GM19023 (cell line): ENCODE measurements around the gene IFNG.
A peak's percentile ranks its signal among the peaks of the same experiment; 100 is the strongest.

Source experiments
- ATAC-seq: cut with Tn5 transposase; IDR thresholded peaks from one replicate; pipeline ENCODE4 v1.9.1; 2021; ENCODE audit warnings: mild to moderate bottlenecking, moderate library complexity; ENCODE audit not compliant: unreplicated experiment

Gene IFNG

DNA sequence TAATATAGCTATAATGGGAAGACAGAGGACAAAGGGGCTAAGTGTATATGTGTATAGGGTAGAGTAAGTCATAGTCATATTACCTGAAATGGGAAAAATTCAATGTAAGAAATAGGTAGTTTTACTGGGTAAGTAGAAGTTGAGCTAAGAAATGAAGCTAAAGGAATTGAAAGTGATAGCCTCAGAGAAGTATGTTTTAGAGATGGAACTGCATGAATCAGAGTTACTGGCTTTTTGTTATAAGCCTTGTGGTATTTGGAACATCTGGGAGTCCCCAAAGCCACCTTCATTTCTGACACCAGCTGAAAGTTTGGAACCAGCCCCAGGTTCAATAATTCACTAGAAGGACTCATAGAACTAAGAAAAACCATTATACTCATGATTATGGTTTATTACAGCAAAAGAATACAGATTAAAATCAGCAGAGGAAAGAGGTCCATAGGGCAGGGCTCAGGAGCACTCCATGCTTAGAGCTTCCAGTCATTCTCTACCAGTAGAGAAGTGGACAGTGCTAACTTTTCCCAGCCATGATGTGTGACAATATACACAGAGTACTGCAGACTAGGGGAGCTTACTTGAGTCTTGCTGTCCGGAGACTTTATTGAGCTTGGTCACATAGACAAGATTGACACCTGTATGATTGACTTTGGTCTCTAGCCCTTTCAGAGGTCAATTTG, 9.8 kb upstream of the IFNG start:
- ATAC-seq, result no peak

DNA sequence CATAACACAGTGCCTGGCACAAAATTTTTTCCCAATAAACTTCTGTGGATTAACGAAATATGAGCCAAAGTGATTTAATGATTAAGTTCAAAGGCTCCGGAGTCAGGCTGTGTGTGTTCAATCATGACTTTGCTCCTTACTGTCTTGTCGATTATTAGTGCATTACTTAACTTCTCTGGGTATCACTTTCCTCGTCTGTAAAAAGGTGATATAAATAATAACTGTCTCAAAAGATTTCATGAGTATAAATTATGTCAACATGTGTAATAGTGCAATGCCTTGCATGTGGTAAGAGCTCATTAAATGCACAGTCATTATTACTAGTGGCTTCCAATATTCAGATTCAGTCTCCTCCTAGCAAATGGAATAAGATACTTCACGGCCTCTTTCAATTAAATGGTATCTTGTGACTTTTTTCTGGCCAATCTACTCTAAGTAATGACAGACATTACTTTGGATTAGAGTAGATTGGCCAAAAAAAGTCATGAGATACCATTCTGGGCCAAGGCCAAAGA, 6.8 kb upstream of the IFNG start:
- ATAC-seq, result no peak

DNA sequence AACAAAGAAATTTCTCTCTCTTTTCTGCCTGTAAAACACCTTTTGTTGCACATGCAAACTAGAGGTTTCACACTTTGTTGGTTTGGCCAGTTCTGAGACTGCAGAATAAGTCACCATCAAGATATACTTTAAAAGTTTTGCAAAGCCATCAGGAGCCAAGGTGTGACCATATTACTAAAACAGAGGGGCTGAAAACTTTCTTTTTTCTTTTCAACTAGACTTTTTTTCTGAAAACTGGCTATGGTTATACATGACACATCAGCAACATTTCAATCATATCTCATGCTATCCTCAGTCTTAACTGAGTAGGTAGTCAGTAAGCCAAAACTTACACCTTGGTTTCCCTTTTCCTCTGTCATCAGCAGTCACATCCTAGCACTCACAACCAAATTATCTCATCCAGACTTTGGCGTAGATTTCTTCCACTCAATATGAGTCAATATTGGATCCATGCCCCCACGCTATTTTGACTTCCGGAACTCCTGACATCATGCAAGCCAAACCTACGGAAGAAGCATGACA, 4.1 kb upstream of the IFNG start:
- no peak for ATAC-seq

DNA sequence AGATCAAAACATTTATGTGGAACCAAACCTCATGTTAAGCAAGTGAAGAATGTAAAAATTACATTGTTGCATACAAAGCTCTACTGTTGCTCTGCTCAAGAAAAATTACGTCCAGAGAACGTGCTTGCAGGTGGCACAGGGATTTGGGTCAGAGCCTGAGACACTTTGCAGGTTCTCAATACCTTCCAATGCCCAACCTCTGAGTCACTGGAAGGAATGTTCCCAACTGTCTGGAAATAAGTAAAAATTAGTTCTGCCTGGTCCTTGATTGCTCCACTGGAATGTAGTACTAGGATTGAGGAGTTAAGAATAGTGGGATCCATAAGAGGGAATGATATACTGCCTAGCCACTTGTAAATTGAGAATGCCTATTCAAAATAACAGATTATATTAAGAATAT, 2.8 kb upstream of the IFNG start:
- no peak for ATAC-seq

DNA sequence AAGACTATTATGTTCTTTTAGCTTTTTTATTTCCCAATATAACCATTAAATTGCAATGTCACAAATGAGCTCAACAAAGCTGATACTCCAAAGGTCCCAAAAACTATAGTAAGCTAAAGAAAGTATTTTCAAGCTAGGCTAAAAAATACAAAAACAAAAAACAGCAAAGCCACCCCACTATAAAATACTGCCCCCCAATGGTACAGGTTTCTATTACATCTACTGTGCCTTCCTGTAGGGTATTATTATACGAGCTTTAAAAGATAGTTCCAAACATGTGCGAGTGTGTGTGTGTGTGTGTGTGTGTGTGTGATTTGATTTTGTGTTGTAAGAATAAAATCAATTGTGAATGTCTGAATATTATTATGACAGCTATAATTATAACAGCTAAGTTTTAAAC, 1.1 kb downstream of the IFNG start:
- ATAC-seq, result no peak

DNA sequence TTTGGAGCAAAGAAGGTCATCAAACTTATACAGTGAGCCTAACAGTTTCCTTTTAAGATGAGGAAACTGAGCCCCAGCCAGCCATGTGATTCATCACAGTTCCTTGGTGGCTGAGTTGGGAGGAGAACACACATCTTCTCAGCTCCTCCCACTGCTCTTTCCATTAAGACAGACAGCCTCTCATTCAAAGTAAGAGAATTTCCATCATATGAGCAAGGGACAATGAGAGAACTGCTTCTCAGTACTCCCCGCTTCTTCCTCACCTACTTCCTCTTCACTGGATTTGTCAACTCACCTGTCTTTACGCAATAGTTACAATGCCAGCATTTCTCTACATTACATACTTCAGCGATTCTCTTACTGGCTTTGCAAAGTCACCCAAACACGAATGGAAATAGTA, 2.2 kb downstream of the IFNG start:
- no peak for ATAC-seq

DNA sequence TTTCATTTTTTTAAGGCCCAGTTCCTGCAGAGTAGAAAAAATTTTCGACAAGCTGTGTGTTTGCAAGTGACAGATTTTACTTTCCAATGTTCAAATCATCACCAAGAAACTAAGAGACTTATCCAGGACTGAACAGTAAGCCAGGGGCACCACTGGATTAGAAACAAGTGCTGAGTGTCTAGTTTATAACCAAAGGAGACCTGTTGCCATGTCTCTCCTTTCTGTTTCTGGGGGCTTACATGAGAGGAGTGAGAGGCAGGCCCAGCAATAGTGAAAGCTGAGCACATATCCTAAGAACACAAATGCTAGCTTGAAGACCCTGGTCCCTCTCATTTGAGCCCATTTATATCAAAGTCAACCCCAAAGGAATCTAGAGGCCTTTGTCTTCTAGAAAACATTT, 2.9 kb downstream of the IFNG start:
- no peak for ATAC-seq

DNA sequence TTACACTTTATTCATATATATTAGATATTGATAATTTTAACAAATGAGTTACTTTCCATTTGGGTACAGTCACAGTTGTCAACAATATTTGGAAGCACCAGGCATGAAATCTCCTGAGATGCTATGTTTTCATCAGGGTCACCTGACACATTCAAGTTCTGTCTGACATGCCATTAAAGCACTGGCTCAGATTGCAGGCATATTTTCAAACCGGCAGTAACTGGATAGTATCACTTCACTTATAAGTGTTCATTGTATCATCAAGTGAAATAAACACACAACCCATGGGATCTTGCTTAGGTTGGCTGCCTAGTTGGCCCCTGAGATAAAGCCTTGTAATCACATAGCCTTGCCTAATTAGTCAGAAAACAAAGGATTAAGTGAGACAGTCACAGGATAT, 4.8 kb downstream of the IFNG start:
- no peak for ATAC-seq

DNA sequence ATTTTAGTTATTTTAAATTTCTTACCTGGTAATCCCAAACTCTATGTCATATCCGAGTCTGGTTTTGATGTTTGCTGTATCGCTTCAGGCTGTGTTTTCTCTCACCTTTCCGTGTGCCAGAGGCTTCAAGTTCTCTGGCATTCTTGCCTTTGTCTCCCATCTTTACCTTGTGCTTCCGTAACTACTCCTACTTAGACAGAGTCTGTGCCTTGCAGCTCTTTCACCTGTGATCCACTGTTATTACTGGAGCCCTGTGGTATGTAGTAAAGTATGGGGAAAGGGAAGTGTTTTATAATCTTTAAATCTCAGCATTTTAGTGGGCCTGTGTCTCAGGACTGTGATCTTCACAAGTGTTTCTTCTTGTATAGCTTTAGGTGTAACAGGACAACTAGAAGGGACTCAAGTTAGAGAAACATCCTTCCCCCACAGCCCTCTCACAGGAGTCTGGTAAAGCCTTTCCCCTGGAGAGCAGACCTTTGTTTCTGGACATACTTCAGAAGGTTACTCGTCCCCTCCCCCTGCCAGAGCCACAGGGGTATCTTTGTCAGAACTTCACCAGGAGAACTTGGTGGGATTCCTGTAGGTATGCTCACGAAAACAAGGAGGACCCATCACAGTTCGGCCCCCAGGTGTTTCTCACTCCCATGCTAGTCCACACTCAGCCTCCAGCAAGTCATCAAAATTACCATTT, 11.1 kb downstream of the IFNG start:
- ATAC-seq, result no peak

DNA sequence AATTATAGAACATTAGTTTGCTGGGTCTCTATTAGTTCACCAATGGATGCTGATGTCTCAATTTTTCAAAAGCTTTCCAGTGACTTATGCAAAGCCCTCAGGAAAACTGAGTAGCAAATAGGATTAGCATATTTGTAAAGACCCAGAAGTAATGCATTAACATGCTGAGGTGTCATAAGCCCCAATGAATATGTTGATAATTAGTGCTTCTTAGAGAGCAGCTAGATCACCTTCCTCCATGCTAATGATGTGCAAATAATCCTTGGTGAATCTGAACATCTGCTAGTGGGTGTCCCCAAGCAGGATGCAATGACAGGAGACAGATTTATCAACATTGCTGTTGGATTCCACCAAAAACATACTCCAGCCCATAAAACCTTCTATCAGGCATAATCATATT, 19.0 kb downstream of the IFNG start:
- no peak for ATAC-seq

DNA sequence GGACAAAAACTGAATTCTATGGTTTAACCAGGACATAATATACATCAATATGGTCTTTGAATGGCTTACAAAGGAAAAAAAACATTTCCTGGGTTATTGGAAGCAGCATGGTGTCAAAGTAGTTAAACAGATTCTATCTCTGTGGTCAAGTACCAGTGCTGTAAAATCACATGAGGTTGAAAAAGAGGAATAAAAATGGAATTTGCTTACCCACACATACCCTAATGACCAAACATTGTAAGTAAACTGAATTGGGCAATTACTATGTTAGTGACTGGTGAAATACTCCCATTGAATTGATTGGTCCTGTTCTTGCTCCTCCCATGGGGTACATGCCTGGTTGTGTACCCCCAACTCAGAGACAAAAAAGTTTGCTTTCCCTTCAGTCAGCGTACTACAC, 19.6 kb downstream of the IFNG start:
- no peak for ATAC-seq

DNA sequence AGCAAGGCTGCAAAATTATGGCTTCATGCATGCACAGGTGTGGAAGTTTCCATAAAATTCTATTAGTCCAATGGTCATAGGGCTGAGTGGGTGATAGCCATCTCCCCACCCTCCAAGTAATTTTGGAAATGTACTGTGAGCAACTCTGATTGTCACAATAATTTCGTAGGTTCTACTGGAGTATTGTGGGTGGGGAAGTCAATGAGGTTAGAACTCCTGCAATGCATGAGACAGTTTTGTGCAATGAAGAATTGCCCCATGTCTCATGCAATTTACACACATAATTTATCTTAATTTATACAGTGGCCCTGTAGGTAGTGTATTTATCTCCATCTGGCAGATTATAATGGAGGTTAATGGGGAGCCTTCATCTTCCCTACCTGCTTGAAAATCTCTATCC, 20.5 kb downstream of the IFNG start:
- no peak for ATAC-seq

DNA sequence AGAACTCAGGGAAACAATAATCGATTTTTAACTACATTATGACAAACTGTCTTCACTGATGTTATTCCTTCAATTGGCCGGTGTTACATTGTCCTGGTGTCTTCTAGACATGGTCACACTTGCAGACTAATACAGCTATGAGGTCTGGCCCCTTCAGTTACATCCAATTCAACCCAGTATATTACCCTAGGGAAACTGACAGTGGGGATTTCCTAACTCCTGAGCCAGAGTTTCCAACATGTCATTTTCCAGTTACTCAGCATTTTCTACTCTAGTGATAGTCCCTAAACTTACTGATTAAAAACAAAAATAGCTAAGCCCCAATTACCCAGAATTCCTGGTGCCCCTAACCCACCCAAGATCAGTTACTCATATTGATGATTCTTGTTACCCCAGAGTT, 21.1 kb downstream of the IFNG start:
- no peak for ATAC-seq

DNA sequence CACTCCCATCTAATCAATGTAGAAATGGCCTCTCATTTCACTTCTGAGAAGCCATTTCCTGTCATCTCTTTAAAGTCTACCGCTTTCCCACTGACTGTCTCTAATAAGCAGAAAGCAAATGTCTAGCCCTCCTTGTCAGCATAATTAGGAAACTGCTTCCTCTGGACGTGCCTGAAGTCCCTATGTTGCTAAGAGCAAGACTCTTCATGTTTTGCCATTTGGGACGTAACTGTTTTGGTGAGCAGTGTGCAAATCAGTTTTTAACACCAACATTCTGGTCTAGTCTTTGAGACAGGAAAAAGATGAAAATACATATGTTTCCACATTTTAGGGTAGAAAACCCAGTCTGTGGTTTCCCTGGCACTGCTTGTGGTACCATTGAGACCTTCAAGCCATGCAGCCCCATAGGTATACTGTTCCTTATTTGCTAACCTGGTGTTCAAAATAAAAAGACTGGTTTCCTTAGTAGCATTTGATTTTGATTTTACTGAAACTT, 22.2 kb downstream of the IFNG start:
- ATAC-seq, result no peak

DNA sequence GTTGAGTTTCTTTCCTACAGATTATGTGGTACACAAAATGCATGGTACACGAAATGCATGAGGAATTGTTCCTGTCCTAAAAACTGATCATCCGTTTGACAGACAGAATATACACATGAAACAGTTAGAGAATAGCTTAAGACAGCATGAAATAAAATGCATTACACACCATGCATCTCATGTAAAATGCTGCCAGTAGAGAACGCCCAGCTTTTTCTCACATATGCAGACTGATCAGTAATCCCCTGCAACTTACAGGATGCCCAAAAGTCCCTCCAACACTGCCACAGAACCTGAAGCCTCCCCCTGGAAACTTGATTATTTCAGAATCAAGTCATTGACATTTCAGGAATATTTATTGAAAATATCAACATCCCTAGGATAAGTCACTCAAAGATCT, 24.0 kb downstream of the IFNG start:
- ATAC-seq, result no peak

DNA sequence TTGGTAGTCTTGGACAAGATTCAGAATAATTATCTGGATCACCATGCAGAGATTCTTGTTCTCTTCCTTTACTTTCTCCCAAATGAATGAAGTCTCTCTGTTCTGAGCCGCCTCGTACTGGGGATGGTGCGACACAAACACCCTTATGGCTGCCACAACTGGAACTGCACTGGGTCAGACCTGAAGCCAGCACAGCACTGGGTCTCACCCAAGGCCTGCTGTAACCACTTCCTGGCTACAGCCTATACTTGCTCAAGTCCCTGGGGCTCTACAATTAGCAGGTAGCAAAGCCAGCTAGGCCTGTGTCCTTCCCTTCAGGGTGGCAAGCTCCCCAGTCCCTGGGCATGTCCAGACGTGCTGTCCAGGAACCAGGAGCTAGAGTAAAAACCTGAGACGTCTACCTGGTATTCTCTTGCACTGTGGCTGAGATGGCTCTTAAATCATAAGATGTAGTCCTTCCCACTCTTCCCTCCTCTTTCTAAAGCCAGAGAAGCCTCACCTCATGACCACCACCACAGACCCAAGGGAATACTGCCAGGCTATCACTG, 27.6 kb downstream of the IFNG start:
- no peak for ATAC-seq

DNA sequence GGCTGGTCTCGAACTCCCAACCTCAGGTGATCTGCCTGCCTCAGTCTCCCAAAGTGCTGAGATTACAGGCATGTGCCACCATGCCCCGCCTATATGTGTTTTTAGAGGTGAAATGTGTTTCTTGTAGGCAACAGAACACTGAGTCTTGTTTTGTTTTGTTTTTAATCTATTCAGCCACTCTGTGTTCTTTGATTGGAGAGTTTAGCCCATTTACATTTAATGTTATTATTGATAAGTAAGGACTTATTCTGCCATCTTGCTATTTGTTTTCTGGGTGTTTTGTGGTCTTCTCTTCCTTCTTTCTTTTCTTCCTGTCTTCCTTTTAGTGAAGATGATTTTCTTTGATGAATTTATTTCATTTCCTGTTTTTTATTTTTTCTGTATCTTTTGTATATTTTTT, 29.6 kb downstream of the IFNG start:
- no peak for ATAC-seq

DNA sequence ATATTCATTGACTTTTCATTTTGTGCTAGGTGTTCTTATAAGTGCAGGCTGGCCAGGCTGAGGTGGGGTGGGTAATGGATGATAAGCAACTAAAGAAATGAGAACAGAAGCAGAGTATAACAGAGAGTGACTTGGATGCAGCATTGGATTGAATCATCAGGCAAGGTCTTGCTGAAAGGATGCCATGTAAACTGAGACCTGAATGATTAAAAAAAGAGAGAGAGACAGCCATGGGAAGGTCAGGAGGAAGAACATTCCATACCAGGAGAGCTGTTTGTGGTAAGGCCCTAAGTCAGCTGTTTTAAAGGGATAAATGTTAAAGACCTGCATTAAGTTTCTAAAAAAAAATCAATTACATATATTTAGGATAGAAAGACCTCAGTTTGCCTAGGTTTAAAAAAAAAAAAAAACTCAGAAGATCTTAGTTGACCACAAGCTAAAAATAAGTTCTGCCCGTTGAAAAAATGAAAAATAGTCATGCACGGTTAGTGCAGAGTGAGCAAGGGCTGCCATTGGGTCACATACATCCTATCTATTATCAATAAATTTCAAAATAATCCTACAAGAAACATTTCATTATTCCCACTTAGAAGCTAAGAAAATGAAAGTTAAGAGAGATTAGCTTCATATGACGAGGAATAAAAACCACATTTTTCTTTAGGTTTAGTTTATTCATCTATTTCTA, 37.2 kb downstream of the IFNG start:
- no peak for ATAC-seq

DNA sequence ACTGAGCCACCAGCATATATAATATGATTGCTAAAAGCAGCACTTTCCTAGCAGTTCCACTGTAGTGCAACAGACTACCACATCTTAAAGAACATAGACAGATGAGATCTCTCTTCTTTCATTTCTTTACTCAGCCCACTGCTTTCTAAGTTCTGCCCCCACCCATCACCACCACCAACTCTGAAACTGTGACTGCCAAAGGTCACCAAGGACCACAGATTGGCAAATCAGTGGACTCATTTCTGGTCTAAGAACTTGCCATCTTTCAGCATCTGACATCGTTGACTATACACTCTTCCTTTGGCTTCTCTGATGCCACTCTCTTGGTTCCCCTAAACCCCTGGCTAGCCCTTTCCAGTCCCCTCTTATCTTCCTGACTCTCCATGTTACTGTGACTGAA, 38.4 kb downstream of the IFNG start:
- no peak for ATAC-seq

DNA sequence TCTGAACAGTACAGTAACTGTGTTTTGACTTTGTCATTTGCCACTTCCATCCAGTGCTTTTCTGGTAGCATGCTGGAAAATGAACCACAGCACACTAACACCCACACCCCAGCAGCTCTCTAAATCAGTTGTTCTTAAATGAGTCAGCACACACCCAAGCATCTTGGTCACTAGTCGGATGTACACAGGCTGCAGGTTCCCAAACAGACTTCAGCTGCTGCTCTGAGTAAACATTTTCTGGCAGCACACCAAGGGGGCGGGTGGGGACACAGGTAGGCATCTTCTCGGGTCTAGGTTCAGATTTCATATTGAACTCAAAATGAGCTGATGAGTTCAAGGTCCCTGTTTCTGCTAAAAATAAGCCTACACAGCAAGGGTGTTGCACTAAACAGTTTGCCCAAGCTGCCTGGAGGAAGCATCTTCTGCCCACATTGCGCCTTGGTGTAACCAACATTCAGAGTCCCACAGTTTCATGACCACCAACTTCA, 39.8 kb downstream of the IFNG start:
- ATAC-seq, result peak; percentile 91

DNA sequence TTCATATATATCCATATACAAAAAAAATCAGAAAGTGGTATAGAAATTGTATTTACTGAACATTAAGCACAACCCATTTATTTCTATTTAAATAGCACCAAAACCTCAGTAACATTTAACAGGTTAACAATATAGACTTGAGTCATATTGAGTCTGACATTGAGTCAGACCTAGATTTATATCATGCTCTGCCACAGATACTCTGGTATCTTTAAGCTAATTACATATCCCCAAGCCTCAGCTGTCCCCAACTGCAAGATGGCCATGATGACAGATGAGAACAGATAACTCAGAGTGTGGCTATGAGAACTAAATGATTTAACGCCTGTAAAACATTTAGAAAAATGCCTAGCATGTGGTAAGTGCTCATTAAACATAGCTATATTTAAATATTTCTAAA, 40.3 kb downstream of the IFNG start:
- ATAC-seq, result peak; percentile 66
